ENCODE measurements around the gene CDK7.
A peak's percentile ranks its signal among the peaks of the same experiment; 100 is the strongest.

The CDK7 gene

GRCh38 chr5:69295088-69295754, 60.5 kb downstream of the CDK7 start:
- no peak for DNase-seq

- DNase-seq, result no peak
Observed at GRCh38 chr5:69299625-69300024, 64.9 kb downstream of the CDK7 start.

GRCh38 chr5:69300537-69301203, 66.0 kb downstream of the CDK7 start:
- DNase-seq, result peak; percentile 87

- DNase-seq, result peak; percentile 62
Observed at GRCh38 chr5:69305512-69305911, 70.8 kb downstream of the CDK7 start.

- DNase-seq, result no peak
Observed at GRCh38 chr5:69308046-69308553, 73.4 kb downstream of the CDK7 start.

DNA sequence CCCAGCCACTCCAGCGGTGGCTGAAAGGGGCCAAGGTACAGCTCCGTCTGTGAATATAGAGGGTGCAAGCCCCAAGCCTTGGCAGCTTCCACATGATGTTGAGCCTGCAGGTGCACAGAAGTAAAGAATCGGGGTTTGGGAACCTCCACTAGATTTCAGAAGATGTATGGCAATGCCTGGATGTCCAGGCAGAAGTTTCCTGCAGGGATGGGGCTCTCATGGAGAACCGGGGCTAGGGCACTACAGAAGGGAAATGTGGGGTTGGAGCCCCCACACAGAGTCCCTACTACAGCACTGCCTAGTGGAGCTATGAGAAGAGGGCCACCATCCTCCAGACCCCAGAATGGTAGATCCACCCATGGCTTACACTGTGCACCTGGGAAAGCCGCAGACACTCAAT, 74.7 kb downstream of the CDK7 start:
- no peak for DNase-seq

GRCh38 chr5:69312459-69313160, 77.9 kb downstream of the CDK7 start:
- peak; percentile 17 for DNase-seq

DNA sequence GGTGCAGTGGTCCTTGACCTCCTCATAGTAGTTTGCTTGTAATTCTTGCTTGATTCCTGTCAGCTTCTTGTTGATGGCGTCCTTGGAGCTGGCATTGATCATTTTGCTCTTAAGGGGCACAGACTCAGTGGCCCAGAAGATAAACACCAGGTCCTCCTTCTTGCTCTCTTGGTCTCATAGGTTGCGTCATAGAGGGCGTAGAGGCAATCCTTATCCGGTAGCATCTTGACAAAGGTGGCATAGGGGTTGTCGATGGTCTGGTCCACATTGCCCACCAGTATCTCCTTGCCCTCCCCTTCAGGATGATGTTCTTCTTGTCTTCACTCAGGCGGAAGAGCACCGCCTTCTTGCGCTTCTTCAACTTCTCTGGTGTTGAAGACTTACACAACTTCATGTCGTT, 78.7 kb downstream of the CDK7 start:
- no peak for DNase-seq

GRCh38 chr5:69315972-69316371, 81.3 kb downstream of the CDK7 start:
- DNase-seq, result no peak

GRCh38 chr5:69317391-69317790, 82.7 kb downstream of the CDK7 start:
- DNase-seq, result no peak

GRCh38 chr5:69326365-69326764, 91.7 kb downstream of the CDK7 start:
- no peak for DNase-seq
